NCI-H2107 (cell line): ENCODE data around the gene UBE2H.
A peak's percentile ranks its signal among the peaks of the same experiment; 100 is the strongest.
"Not testable (repeated sequence)": the region's sequence is repeated elsewhere in the genome, so short reads cannot be mapped to it uniquely, and the experiment has no call there.

Source experiments
- DNase-seq: peaks from one replicate; lab custom pipeline; 2025; lab: John Stamatoyannopoulos, UW

Gene UBE2H

GRCh38 chr7:129807863-129808262 is 144.9 kb downstream of the UBE2H start:
- no peak for DNase-seq

DNA sequence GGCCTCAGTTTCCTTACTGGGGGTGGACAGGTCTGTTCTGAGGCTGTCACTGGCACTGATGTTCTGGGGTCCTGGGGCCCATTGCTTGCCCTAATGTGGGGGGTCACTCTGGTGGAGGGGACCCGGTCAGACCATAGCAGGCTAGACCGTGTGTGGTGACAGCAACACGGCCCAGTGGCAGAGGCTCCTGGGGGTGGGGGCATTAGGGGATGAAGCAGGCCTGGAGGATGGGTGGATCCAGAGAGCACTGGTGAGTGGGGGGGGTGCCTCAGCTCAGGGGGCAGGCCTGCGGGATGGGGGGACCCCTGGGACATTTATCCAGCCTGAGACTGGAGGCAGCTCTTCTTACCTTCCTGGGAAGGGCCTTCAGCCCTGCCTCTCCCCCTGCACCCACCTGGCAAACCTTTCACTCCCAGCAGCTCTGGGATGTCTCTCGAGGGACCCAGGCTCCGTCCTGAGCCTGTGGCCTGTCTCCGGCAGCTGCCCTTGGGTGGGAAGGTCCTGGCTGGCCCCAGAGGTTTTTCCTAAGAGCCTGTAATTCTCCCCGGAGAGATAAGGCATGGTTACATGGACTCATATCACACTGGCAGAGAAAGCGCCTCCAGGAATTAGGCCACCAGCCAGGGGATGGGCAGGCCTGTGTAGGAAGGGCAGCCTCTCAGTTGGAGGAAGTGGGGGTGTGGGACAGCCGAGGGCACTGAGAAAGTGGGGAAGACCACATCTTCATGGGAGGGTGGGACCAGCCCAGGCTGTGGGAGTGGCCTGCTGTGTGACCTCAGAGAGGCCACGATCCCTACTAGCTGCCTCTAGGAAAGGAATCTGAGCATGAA is 147.7 kb downstream of the UBE2H start:
- no peak for DNase-seq

- DNase-seq: no peak
Measured at GRCh38 chr7:129804111-129804889, 148.5 kb downstream of the UBE2H start.

- no peak for DNase-seq
Measured at GRCh38 chr7:129803546-129804081, 149.1 kb downstream of the UBE2H start.

DNA sequence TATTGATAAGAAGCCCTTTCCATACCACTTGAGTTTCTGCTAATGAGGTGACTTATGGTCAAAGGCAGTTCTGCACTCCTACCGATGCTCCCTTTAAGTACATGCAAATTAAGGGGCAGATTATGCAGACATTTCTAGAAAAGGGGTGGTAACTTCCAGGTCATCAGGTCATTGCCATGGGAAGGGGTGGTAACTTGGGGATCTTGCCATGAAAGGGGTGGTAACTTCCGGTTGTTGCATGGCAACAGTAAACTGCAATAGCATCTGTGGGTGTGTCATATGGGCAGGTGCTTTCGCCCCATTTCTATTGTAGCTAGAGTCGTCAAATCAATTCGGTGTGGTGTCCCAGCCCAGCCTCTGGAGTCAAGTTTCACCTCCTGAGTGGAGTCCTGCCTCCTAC is 150.9 kb downstream of the UBE2H start:
- DNase-seq: peak; percentile 54

DNA sequence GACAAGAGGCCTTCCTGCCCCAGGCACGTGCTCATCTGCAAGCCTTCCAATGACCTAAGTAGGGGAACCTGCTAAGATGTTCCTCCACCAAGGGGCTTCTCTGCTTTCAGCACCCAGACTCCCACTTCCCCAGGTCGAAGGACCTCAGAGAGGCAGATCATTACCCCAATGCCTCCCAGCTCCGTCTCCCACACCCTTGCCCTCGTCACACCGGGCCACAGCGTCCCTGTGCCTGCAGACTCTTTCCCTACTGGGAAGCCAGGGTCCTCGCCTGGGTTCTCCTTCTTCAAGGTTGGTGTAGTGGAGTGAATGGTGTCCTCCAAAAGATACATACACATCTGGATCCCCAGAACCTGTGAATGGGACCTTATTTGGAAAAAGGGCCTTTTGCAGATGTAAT is 151.9 kb downstream of the UBE2H start:
- no peak for DNase-seq

- no peak for DNase-seq
Measured at GRCh38 chr7:129799350-129799955, 153.3 kb downstream of the UBE2H start.

DNA sequence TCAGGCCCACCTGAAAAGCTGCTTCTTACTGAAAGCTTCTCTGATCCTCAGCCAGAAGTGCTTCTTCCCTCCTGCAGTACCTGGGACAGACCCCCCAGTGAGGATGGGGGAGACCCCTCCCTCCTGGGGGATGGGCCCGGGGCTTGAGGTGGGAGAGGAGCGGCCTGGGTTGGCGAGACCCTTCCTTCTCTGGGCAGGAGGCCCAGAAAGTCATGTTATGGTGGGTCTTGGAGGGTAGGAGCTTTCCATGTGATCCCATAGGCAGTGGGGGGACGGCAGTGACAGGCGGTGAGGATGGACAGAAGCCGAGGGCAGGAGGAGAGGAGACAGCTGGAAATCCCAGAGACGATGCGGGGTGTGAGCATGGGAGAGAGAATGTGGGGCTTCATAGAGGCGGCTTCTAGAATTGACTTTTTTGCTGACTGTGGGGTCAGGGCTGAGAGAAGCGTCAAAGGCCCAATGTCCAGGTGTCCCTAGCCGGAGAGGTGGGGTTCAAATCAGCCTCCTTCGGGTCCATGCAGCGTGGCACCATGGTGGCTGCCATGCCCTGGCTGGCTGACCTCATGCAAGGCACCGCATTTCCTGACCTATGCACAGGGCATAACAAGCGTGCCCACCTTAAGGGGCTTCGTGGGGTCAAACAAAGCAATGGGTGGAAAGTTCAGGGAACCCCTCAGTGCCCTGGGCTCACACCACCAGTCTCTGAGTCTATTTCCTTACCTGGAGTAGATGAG is 154.0 kb downstream of the UBE2H start:
- no peak for DNase-seq

DNA sequence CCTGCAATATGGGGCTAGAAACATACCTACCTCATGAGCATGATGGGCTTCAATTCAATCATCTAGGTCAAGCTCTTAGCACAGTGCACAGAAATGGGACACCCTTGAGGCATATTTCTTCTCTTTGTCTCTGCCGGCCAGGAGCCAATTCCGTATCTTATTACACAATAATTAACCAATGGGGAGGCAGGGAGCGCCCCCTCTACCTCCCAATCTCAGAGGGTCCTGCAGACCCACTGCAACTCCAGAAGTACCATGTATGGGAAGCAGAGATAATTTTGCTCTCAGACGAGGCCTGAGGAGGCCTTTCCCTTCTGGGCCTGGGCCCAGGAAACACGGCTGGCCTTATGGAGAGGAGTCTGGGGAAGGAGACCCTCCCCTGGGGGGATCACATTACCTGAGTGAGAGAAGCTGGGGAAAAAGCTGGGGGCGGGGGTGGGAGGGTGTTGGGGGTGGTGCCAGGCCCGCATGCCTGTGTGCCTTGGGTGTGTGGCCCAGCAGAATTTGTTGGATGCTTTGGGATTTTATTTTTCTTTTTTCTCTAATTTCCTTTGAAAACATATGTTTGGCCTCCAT is 155.5 kb downstream of the UBE2H start:
- DNase-seq: no peak

DNA sequence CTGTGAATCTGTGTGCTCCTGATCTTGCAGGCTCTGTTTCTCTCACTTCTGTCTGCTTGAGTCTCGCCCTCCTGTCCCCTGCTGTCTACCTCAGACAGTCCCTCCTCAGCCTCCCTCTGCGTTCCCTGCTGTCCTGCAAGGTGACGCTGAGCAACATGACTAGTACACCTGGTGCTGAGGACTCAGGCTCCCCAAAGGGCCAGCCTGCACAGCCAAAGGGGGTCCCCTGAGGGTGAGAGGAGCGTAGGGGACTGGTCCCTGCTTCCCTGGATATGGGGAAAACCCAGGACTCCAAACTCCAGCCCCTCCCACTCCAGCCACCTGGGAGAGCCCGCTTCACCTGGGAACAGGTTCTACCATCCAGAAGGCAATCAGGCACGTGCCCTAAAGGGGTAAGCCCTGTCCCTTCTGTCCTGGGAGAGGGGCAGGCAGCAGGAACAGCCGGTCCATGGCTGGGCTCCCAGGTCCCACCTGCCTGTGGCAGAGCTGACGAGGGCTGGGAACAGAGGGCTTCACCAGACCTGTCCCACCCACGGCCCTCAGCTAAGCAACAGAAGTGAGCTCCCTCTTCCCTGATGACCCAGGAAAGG is 156.5 kb downstream of the UBE2H start:
- no peak for DNase-seq

DNA sequence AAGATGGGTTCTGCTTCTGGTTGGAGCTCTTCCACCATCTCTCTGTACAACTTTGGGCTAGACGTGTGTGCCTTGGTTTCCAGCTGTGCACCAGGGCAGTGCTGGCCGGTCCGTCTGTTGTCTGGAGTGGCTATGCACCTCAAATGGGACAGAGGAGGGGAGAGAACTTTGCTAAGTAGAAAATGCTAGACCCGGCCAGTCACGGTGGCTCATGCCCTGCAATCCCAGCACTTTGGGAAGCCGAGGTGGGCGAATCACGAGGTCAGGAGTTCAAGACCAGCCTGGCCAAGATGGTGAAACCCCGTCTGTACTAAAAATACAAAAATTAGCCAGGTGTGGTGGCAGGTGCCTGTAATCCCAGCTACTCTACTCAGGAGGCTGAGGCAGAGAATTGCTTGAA is 158.3 kb downstream of the UBE2H start:
- DNase-seq: not testable (repeated sequence)

DNA sequence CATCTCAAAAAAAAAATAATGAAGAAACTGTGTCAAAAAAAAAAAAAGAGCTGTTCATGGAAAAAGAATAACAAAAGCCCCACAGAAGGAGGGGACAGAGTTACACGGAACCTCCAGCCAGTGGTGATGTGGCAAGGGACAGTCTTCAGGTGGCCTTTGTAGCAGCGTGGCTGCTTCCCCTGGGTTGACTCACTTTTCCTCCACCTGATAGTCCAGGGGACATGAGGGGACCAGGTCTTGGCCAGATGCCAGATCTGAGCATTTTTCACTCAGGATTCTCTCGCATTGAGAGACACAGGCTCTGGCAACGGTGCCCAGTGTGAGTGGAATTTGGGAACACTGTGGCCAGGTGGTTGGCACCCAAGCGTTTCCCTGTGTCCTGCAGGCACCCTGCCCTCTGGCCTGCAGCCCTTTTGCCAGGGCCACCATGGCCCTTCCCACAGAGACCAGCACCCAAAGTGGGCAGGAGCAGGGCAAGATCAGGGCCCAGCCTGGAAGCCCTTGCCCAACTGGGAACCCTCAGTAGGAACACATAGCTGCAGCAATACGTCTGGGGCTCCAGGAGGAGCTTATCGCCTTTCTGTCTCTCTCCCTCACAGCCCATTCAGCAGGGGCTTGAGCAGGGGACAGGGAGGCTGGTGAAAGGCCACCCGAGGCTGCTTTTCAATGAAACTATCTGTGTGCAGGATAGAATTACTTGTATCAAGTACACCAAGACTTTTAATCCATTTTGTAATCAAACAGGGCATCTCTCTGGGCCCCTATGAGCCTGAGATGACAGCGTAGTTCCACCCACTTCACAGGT is 159.1 kb downstream of the UBE2H start:
- no peak for DNase-seq

- DNase-seq: no peak
Measured at GRCh38 chr7:129792721-129793120, 160.0 kb downstream of the UBE2H start.

DNA sequence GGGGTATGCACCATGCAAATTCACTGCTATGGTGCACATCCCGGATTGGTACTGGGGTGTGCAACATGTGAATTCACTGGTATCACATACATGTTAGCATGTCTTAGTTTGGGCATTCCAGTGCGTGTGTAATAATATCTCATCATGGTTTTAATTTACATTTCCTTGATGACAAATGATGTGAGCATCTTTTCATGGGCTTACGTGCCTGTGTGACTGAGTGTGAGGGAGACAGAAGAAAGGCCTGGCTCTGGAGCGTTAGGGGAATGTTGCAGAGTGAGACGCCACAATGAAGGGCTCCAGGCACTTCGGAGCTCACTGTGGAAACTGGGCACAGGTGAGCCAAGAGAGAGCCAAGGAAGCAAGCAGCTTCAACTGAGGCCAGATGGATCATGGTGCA is 162.6 kb downstream of the UBE2H start:
- no peak for DNase-seq

DNA sequence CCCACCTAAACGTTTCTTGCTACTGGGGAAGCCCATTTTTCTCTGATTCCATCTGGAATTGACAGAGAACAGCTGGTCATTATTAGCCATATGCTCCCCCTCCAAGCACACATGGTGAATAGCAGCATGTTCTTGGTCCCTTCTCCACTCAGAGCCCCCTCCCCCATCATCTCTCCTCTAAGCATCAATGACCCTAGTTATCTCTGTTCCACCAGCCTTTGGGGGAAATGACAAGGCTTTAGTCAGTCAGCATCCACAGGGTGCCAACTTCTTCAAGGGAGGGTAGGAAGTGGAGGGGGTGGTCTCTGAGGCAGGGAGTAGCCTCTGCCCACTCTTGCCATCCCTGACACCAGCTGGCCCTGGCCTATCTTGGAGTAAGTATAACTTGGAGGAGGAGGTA is 163.1 kb downstream of the UBE2H start:
- DNase-seq: no peak

DNA sequence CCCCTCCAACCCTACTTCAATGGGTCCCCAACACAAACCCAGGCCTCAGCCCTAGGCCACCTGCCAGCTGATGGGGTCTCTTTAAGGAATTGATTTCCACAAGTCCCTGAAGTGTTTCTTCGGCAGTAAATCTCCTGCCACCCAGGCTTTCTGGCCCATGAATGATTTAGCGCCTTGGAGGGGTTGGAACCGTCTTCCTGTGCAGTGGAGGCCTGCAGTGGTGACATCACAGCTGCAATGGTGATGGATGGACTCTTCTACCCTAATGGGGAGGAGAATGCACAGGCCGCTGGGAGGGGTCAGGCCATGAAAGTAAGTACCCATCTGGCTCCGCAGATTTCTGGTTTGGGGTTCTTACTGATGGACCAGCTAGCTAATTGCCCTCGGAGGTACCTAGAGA is 163.8 kb downstream of the UBE2H start:
- no peak for DNase-seq

DNA sequence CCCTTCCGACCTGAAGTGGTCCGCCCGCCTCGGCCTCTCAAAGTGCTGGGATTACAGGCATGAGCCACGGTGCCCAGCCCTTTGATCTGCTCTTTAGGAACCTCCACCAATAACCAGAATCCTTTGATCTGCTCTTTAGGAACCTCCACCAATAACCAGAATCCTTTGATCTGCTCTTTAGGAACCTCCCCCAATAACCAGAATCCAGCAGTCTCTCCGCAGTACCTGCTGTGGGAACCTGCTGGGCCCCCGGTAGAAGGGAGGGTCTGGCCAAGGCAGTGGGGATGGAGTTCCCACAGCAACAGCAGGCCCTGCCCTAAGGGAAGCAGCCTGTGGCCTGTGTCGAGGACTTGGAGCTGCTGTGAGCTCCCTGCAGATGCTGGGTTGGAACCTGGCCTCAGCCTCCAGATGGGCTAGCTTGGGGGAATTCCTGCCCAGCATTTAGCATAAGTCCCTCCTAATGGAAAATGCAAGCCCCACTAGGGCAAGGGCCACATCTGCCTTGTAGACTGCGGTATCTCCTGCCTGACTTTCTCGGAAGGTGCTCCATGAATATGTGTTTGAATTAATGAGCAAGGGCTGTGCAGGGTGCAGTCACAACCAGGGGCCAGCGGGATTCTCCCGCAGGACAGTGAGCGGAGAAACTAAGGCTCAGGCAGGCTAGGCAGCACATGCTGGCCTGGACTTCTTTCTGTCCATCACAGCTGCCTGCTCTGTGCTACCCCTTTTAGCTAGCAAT is 165.8 kb downstream of the UBE2H start:
- DNase-seq: no peak

- no peak for DNase-seq
Measured at GRCh38 chr7:129785685-129786514, 166.9 kb downstream of the UBE2H start.
